ENCODE measurements around the gene HOXA11. TPM values are rescaled to one million over a fixed set of nuclear protein-coding genes. Genes with fewer than 3 reads are reported as not detected.

HOXA11 gene
- polyA plus RNA-seq, 3 donors from 2014 or later, result not detected

DNA sequence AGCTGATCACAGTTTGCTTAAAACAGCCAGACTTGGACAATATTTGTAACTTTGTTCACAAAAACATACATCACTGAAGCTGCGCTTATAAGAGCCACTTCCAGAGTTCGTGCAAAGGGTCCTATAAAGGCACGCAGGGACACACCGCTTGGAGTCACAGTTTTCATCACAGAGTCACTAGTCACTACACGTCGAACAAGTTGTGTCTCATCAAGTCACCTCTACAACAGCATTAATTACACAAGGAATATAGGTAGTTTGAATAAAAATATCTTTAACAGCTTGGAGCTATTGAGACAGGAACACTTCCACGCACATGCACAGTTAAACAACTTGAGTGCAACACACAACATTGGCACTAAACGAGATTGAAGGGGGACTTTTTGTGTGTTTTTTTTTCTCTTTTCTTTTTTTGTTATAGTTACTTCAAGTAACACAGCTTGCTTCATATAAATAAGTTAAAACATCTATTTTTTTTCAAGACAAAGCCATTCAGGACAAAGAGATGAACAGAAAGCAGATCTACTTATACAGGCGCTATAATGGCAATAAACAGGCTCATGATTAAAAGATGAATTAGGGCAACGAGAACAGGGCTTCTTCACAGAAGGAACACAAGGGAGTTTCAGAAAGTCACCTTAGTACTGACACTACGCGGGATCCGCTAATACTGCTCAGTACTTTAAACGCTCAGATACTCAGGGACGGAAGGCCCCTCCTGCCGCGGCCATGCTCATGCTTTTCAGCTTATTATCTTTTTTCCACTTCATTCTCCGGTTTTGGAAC is 43.7 kb downstream of the HOXA11 start:
- no peak overlapping the region for H3K4me3 Mint-ChIP-seq
- peaks cover 1 to 9% of the 10 kb centered on the region in 2 donors for H3K4me1 Mint-ChIP-seq
- DNase-seq, result no peak
- no peaks in the 10 kb centered on the region for H3K9me3 Mint-ChIP-seq
- peaks cover 12 to 13% (median 12%) of the 10 kb centered on the region in 3 donors for H3K27me3 Mint-ChIP-seq (ENCODE audit: low read depth in 3 of 3)
- peaks cover 0 to 12% (median 0%) of the 10 kb centered on the region in 3 donors for H3K36me3 Mint-ChIP-seq
- H3K27ac Mint-ChIP-seq, result no peak overlapping the region

GRCh38 chr7:27140126-27140857 is 44.7 kb downstream of the HOXA11 start:
- no peak overlapping the region for H3K27ac Mint-ChIP-seq
- H3K27me3 Mint-ChIP-seq (ENCODE audit: low read depth in 3 of 3), result peaks cover 10 to 15% (median 12%) of the 10 kb centered on the region in 3 donors
- no peak overlapping the region for H3K4me3 Mint-ChIP-seq
- H3K4me1 Mint-ChIP-seq, result peaks cover 1 to 18% of the 10 kb centered on the region in 2 donors
- no peaks in the 10 kb centered on the region for H3K9me3 Mint-ChIP-seq
- peaks cover 0 to 9% (median 0%) of the 10 kb centered on the region in 3 donors for H3K36me3 Mint-ChIP-seq
- DNase-seq, result no peak

GRCh38 chr7:27139334-27140125 is 45.5 kb downstream of the HOXA11 start:
- DNase-seq, result no peak
- Mint-ChIP-seq H3K27me3 (ENCODE audit: low read depth in 3 of 3) (peaks cover 10 to 18% (median 14%) of the 10 kb centered on the region in 3 donors), H3K27ac (no peak overlapping the region), H3K4me1 (peaks cover 1 to 22% of the 10 kb centered on the region in 2 donors), H3K4me3 (no peak overlapping the region), H3K36me3 (peaks cover 0 to 9% (median 0%) of the 10 kb centered on the region in 3 donors), H3K9me3 (no peaks in the 10 kb centered on the region)

GRCh38 chr7:27138985-27139333 is 46.1 kb downstream of the HOXA11 start:
- no peak for DNase-seq
- no peak overlapping the region for H3K27ac Mint-ChIP-seq
- peaks cover 1 to 22% of the 10 kb centered on the region in 2 donors for H3K4me1 Mint-ChIP-seq
- H3K9me3 Mint-ChIP-seq, result no peaks in the 10 kb centered on the region
- H3K4me3 Mint-ChIP-seq, result no peak overlapping the region
- peaks cover 10 to 18% (median 14%) of the 10 kb centered on the region in 3 donors for H3K27me3 Mint-ChIP-seq (ENCODE audit: low read depth in 3 of 3)
- peaks cover 0 to 9% (median 0%) of the 10 kb centered on the region in 3 donors for H3K36me3 Mint-ChIP-seq

DNA sequence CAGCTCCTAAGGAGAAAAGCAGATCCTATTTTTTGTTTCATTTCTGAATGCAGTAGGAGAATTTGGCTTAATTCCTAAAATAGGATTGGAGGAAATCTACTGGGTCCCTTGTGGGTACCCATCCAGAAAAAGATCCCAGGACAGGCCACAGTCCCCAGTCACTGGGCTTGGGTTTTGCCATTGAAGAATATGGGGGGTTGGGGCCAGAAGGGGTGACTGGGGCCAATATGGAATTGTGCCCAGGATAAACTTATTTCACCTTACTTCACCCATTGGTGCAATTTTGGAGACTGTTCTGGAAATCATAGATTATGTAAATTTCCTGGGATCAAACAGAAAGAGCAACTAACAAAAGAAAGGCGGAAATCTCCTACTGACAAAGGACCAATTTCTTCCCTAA is 46.6 kb downstream of the HOXA11 start:
- peaks cover 10 to 18% (median 14%) of the 10 kb centered on the region in 3 donors for H3K27me3 Mint-ChIP-seq (ENCODE audit: low read depth in 3 of 3)
- H3K4me3 Mint-ChIP-seq, result no peak overlapping the region
- DNase-seq, result no peak
- H3K36me3 Mint-ChIP-seq, result peaks cover 0 to 9% (median 0%) of the 10 kb centered on the region in 3 donors
- H3K9me3 Mint-ChIP-seq, result no peaks in the 10 kb centered on the region
- peaks cover 1 to 22% of the 10 kb centered on the region in 2 donors for H3K4me1 Mint-ChIP-seq
- no peak overlapping the region for H3K27ac Mint-ChIP-seq

- H3K4me1 Mint-ChIP-seq, result peaks cover 1 to 22% of the 10 kb centered on the region in 2 donors
- H3K36me3 Mint-ChIP-seq, result peaks cover 0 to 9% (median 0%) of the 10 kb centered on the region in 3 donors
- DNase-seq, result no peak
- no peak overlapping the region for H3K27ac Mint-ChIP-seq
- H3K9me3 Mint-ChIP-seq, result no peaks in the 10 kb centered on the region
- peaks cover 10 to 17% (median 14%) of the 10 kb centered on the region in 3 donors for H3K27me3 Mint-ChIP-seq (ENCODE audit: low read depth in 3 of 3)
- no peak overlapping the region for H3K4me3 Mint-ChIP-seq
These were observed 47.3 kb downstream of the HOXA11 start for GRCh38 chr7:27137640-27138315.

GRCh38 chr7:27134392-27134791 is 50.6 kb downstream of the HOXA11 start:
- peaks cover 10 to 19% (median 12%) of the 10 kb centered on the region in 3 donors for H3K27me3 Mint-ChIP-seq (ENCODE audit: low read depth in 3 of 3)
- no peak for DNase-seq
- peaks cover 6 to 28% of the 10 kb centered on the region in 2 donors for H3K4me1 Mint-ChIP-seq
- no peak overlapping the region for H3K27ac Mint-ChIP-seq
- H3K9me3 Mint-ChIP-seq, result no peaks in the 10 kb centered on the region
- H3K36me3 Mint-ChIP-seq, result peaks cover 0 to 3% (median 0%) of the 10 kb centered on the region in 3 donors
- H3K4me3 Mint-ChIP-seq, result no peak overlapping the region

DNA sequence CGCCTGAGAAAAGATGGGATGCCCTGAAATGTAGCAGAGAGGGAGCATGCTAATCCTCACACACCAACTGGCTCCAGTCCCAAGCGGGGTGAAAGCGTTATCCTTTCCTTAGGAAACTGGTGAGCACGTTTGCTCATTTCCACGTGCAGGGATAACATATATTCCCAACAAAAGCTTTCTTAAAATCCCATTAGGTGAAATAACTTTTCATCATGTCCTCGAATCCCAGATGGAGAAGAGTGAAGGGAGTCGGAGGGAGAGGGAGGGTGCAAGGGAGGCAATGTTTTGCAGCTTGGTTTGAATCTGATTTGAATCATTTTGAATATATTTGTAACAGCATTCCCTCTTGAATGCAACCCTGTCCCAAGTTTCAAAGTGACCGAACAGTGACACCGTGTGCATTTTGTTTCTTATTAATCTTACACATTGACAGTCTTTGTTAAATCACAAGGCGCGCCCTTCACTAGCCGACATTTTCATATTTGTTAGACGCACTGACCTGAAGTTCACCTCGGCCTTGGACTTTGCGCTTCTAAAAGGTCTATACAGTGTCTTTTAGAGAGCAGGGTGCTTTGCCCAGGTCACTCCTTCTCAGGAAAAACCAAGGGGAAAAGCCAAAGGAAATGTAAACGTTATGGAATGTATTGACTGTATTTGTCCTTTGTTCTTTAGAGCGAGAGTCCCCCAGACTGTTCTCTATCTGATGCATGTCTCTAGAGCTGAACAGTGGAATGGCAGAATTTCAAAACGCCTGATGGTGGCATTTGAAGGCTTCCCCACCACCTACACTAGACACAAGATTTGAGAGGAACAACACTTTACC is 51.4 kb downstream of the HOXA11 start:
- H3K9me3 Mint-ChIP-seq, result no peaks in the 10 kb centered on the region
- H3K27ac Mint-ChIP-seq, result no peak overlapping the region
- peaks cover 6 to 28% of the 10 kb centered on the region in 2 donors for H3K4me1 Mint-ChIP-seq
- H3K4me3 Mint-ChIP-seq, result no peak overlapping the region
- DNase-seq, result no peak
- H3K27me3 Mint-ChIP-seq (ENCODE audit: low read depth in 3 of 3), result peaks cover 10 to 17% (median 12%) of the 10 kb centered on the region in 3 donors
- no peaks in the 10 kb centered on the region for H3K36me3 Mint-ChIP-seq

DNA sequence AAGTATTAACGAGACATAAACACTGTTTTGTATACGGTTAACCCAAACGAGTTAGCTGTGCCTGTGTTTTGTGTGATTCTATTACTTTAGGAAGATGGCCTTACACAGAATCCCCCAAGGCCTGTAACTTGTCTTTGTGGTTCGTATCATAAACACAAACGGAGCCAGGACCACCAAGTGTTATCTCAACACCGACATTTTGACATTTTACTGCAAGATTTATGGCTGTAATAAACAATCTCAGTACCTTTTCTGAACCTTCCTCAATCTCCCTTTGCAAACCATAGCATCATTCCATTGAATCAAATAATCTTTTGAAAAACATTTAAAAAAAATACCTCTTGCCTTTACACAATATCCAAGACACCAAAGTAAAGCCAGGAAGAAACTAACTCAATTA is 52.1 kb downstream of the HOXA11 start:
- H3K36me3 Mint-ChIP-seq, result no peaks in the 10 kb centered on the region
- peaks cover 6 to 28% of the 10 kb centered on the region in 2 donors for H3K4me1 Mint-ChIP-seq
- DNase-seq, result no peak
- H3K27ac Mint-ChIP-seq, result no peak overlapping the region
- no peak overlapping the region for H3K4me3 Mint-ChIP-seq
- peaks cover 9 to 17% (median 12%) of the 10 kb centered on the region in 3 donors for H3K27me3 Mint-ChIP-seq (ENCODE audit: low read depth in 3 of 3)
- H3K9me3 Mint-ChIP-seq, result no peaks in the 10 kb centered on the region

DNA sequence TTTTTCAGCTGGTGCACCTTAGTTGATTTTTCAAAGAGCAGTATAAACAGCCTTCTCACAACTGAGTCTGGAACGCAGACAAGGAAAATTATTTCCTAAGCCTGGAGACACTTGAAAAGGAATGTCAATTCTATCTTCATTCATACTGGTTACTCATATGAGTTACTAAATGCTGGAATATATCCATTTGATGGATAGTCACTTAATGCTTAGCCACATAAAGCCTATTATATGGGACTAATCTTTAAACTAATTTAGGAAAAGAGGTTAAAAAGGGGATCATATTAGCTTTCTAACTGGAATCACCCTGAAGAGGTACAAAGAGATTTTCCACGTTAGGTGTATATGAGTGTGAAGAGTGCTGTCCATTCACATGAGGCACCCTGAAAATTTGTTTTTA is 52.8 kb downstream of the HOXA11 start:
- Mint-ChIP-seq H3K27ac (peak overlapping the region in 2 of 6 donors; percentile 57 to 62), H3K27me3 (ENCODE audit: low read depth in 3 of 3) (peaks cover 7 to 16% (median 8%) of the 10 kb centered on the region in 3 donors), H3K4me1 (peaks cover 6 to 25% of the 10 kb centered on the region in 2 donors), H3K4me3 (peak overlapping the region in 2 of 5 donors; percentile 54 to 81), H3K9me3 (no peaks in the 10 kb centered on the region), H3K36me3 (no peaks in the 10 kb centered on the region)
- no peak for DNase-seq

DNA sequence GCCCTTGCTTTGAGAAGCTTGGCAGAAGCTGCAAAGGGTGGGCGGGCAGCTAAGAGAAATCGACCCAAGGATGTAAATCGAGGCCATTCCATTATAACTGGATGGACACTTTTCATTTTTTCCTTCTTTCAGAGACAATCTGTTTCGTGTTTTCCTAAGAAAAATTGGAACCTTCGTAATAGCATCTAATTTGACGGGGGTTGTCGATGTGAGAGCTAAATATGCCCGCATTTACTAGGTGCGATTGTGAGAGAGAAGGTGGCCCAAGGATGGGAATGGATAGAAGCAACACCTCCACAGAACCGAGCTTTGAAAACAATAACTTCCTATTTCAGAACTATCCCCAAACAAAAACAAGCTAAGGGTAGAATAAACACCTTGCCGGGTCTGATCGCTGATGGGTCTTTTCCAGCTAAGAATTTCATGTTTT is 53.6 kb downstream of the HOXA11 start:
- peak overlapping the region in 3 of 6 donors; percentile 21 to 84 (median 53) for H3K27ac Mint-ChIP-seq
- peaks cover 6 to 21% of the 10 kb centered on the region in 2 donors for H3K4me1 Mint-ChIP-seq
- H3K27me3 Mint-ChIP-seq (ENCODE audit: low read depth in 3 of 3), result peaks cover 5 to 12% (median 11%) of the 10 kb centered on the region in 3 donors
- peak overlapping the region; percentile 62 to 83 (median 80) for H3K4me3 Mint-ChIP-seq
- H3K9me3 Mint-ChIP-seq, result no peaks in the 10 kb centered on the region
- DNase-seq, result no peak
- no peaks in the 10 kb centered on the region for H3K36me3 Mint-ChIP-seq

Data from immature natural killer cell (primary cell).